Fibroblast of the aortic adventitia (primary cell): ENCODE results near the gene TXLNB. TPM values are rescaled to one million over a fixed set of nuclear protein-coding genes. Genes with fewer than 3 reads are reported as not detected.
A peak's percentile ranks its signal among the peaks of the same experiment; 100 is the strongest.

Experiments used
- DNase-seq: peaks from one replicate; pipeline ENCODE4 v3.0.0-alpha.2; 2010; ENCODE audit warnings: low read depth
- H3K4me3 ChIP-seq: 2 replicates; pipeline ENCODE4 v1.5.1; 2011; ENCODE audit warnings: low read depth, mild to moderate bottlenecking, control low read depth, low read length, moderate library complexity
- CTCF ChIP-seq: IDR thresholded peaks from 2 replicates; pipeline ENCODE4 v1.5.1; 2011; ENCODE audit warnings: mild to moderate bottlenecking, low read length, control low read depth, inconsistent platforms; ENCODE audit not compliant: insufficient read depth
- total RNA-seq: library from RNA; depleted of rRNA; stranded (reverse); fragments of >200 nt; gene quantifications from 2 replicates; pipeline ENCODE4 v1.2.3, GENCODE V29; 2012; ENCODE audit warnings: low replicate concordance

Gene TXLNB
- total RNA-seq, 1 donor: 0.36 TPM

- H3K4me3 ChIP-seq: no peak overlapping the region
- TF ChIP-seq CTCF: no peak
- DNase-seq: peak; percentile 15
These were observed 14.2 kb downstream of the TXLNB start for GRCh38 chr6:139277587-139277986.

- peak; percentile 71 for DNase-seq
- H3K4me3 ChIP-seq: no peak overlapping the region
- TF ChIP-seq CTCF: no peak
These were observed 14.6 kb downstream of the TXLNB start for GRCh38 chr6:139277161-139277560.

- H3K4me3 ChIP-seq: no peak overlapping the region
- no peak for TF ChIP-seq CTCF
These were observed 16.3 kb downstream of the TXLNB start for GRCh38 chr6:139275279-139276055.

GRCh38 chr6:139271056-139271455, 20.7 kb downstream of the TXLNB start:
- DNase-seq: peak; percentile 40
- TF ChIP-seq CTCF: no peak
- H3K4me3 ChIP-seq: no peak overlapping the region

More at GRCh38 chr6:139275279-139276055, 16.3 kb downstream of the TXLNB start:
- no peak for DNase-seq

- no peak for TF ChIP-seq CTCF
- DNase-seq: no peak
- H3K4me3 ChIP-seq: no peak overlapping the region
These were observed 21.5 kb downstream of the TXLNB start for GRCh38 chr6:139270249-139270648.

- no peak for TF ChIP-seq CTCF
- no peak overlapping the region for H3K4me3 ChIP-seq
These were observed 26.1 kb downstream of the TXLNB start for GRCh38 chr6:139265512-139266190.

More at GRCh38 chr6:139265512-139266190, 26.1 kb downstream of the TXLNB start:
- DNase-seq: no peak
